ENCODE results near the gene ACER2.

- no peak for TF ChIP-seq CTCF (IDR thresholded peaks at IDR 0.05)
- no peak for TF ChIP-seq POLR2A (IDR thresholded peaks at IDR 0.05)
These were observed 55.4 kb downstream of the ACER2 start for GRCh38 chr9:19464061-19464763.
